SH-SY5Y (cell line): Measurements from ENCODE around the gene CD46.

Experiments used
- GATA2 ChIP-seq: IDR thresholded peaks from 2 replicates; pipeline ENCODE4 v1.6.1; 2011; ENCODE audit warnings: mild to moderate bottlenecking, low read depth, low read length
- GATA3 ChIP-seq: IDR thresholded peaks from 2 replicates; pipeline ENCODE4 v1.6.1; 2011; ENCODE audit warnings: low read depth, mild to moderate bottlenecking, low read length, moderate library complexity

The CD46 gene

GRCh38 chr1:207815466-207815865 lies 63.6 kb downstream of the CD46 start:
- TF ChIP-seq GATA3: no peak
- no peak for TF ChIP-seq GATA2

DNA sequence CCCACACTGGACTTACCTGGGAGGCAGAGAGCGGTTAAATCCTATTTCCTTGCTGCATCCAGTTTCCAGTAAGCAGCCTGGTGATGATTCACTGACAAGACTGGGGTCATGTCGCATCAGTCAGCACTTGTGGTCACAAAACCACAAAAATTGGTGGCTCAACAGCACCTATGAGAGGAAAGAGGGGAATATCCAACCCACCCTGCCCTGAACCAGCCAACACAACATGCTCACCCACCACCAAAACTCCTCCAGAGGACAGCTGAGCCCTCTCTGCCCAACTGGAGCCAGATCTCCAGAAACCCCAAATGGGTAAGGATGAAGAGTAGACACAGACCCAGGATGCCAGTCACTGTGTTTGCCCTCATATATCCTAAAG lies 64.0 kb downstream of the CD46 start:
- TF ChIP-seq GATA3: no peak
- no peak for TF ChIP-seq GATA2

DNA sequence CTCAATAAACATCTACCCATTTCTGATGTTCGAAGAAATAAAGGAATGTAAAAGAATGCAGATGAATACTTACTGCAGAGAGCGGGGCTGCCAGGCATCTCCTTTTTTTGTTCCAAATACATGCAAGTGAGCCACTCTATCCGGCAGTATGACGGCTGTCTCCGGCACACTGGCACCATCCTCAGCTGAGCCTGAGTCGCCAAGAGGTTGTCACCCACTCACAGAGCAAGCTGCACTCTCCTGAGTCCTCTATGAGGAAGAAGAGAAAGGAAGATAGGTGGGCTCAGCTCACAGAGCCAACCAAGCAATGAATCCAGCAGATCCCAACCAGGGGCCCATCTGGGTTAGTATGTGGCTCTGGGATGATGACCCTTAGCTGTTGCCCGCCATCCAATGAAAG lies 65.3 kb downstream of the CD46 start:
- no peak for TF ChIP-seq GATA3
- TF ChIP-seq GATA2: no peak

DNA sequence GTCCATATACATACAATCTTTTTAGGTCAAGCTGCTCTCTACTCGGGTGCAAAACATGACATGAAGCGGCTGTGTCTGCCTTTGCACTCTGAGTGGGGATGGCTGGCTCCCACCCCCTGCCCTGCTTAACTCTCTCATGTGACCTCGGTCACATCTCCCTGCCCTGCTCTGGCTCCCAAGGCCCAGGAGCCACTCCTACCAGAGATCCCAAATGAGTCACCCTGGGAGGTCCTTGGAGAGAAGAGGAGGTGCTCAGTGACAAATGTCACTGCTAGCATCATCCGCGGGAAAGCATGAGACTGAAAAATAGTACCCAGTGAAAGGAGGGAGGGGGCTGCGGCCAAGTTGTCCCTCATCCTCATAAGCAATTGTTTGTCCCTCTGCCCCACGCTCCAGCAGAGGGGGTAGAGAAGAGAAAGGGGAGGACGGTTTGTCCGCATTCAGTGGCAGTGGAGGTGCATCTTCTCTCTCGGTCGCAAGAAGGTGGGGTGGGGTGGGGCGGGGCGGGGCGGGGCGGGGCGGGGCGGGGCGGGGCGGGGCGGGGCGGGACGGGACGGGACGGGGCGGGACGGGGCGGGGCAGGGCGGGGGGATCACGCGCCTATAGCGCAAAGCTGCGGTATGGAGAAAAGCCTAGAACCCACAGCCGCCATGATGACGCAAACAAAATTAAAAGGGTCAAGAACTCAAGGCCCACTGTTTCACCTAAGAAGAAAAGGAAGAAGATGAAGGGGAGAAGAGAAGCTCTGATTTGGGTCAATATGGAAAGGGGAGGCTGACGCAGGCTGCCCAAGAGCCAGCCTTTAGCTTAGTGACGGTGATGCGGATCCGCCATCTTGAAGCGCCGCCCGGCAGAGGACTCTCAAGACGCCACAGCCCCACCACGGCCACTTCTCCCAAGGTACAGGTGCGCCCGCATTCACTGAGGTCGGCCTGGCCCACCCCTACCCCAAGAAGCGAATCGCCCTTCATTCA lies 66.2 kb downstream of the CD46 start:
- no peak for TF ChIP-seq GATA3

GRCh38 chr1:207818971-207819451 lies 67.2 kb downstream of the CD46 start:
- no peak for TF ChIP-seq GATA2
- no peak for TF ChIP-seq GATA3

GRCh38 chr1:207820568-207821463 lies 69.0 kb downstream of the CD46 start:
- no peak for TF ChIP-seq GATA3
- TF ChIP-seq GATA2: no peak

- TF ChIP-seq GATA3 (no peak), GATA2 (no peak)
These were observed 69.7 kb downstream of the CD46 start for GRCh38 chr1:207821464-207822045.

DNA sequence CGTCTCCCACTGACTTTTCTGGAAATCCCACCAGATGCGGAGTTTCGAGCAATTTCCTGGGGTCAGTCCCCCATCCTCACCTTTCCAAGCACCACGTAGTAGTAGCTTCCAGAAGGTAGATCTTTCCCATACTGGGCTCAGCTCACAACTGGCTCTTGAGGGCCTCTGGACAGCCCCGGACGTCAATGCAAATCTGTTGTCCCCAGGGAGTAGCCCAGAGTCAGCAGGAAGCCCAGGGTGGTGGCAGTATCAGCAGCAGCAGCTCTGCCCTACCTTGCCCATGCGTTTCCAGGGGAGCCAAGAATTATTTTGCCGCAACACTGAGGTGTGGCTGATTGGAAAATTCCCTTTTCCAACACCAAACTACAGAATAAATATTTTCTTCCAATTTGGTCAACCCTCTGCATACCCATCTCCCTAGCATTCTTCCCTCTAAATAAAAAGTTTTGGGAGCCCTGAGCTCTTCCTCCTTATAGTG lies 70.3 kb downstream of the CD46 start:
- TF ChIP-seq GATA2: no peak
- TF ChIP-seq GATA3: no peak

DNA sequence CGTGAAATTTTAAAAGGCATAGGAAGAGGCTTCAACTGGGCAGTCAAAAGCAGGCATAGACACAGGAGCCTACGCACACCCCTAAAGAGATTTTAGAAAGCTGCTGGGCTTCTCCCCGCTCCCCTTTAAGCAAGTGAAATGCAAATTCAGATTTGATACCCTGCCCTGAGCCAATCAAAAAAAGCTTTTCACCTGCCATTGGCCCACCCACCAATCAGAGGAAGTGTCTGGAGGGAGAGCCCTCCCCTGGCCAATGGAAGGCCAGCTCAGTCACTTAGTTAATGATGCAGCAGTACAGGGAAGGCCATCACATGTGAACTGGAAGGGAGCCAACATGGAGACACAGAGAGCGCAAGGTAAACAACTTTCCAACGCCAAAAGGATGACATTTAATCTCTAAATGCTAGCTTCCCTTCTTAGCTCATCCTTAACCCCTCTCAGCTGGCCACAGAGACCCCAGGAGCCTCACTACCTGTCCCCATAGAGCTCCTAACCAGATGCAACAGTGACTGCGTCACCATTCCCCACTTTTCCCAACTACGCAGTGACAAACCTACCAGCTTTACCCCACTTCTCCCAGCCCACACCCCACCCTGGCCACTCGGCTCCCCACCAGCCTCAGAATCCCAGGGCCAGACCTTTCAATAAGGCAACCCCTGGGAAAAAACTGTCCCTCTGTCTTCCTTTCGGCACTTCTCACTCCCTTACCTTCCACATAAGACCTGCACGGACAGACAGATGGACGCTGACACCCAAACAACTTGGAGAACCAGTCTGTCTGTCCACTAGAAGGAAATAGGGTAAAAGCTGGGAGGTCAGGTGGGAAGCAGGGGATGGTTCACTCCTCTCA lies 71.0 kb downstream of the CD46 start:
- TF ChIP-seq GATA3 (no peak), GATA2 (no peak)

- TF ChIP-seq GATA3 (no peak), GATA2 (no peak)
These were observed 71.7 kb downstream of the CD46 start for GRCh38 chr1:207823531-207823879.

DNA sequence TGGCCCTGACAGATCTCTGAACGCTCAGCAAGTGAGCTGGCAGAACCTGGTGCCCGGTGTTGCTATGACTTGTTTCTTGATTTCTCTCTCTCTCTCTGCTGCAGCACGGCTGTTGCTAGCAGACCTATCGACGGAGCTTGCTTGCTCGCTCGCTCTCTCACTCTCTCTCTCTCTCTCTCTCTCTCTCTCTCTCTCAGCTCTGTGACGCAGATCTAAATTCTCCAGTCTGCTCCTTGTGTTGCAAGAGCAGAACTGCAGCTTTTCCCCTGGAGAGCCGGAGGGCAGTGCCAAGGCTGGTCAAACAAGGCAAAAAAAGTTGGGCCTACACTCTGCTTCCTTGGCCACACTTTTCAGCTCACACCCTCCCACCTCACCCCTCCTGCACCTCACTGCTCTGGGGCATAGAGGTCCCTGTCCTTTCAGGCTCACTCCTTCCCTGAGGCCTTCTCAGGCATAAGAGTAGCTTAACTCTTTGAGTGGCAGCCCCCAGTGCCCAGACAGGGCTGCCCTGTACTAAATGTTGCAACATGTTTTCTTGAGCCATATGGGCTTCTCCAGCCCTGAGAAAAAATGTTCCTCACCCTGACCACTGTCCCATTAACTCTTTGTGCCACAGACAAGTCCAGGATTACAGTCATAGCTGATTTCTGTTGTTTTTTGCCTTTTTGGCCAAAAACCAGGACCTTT lies 72.2 kb downstream of the CD46 start:
- TF ChIP-seq GATA3 (no peak), GATA2 (no peak)

- no peak for TF ChIP-seq GATA3
- TF ChIP-seq GATA2: no peak
These were observed 73.0 kb downstream of the CD46 start for GRCh38 chr1:207824691-207825408.
